ENCODE measurements around the gene UBLCP1.

GRCh38 chr5:159313197-159313596, 50.1 kb downstream of the UBLCP1 start:
- TF ChIP-seq CTCF (IDR thresholded peaks at IDR 0.05) (no peak), POLR2A (IDR thresholded peaks at IDR 0.05) (no peak)

Measured in testis (tissue), 2 donors.